ENCODE results near the gene DUSP8. TPM values are rescaled to one million over a fixed set of nuclear protein-coding genes. Genes with fewer than 3 reads are reported as not detected.
"Not testable (repeated sequence)": the region's sequence is repeated elsewhere in the genome, so short reads cannot be mapped to it uniquely, and the experiment has no call there.

Gene DUSP8
- total RNA-seq, 2 experiments from 2014 or later, result 83.9 to 91.2 TPM

DNA sequence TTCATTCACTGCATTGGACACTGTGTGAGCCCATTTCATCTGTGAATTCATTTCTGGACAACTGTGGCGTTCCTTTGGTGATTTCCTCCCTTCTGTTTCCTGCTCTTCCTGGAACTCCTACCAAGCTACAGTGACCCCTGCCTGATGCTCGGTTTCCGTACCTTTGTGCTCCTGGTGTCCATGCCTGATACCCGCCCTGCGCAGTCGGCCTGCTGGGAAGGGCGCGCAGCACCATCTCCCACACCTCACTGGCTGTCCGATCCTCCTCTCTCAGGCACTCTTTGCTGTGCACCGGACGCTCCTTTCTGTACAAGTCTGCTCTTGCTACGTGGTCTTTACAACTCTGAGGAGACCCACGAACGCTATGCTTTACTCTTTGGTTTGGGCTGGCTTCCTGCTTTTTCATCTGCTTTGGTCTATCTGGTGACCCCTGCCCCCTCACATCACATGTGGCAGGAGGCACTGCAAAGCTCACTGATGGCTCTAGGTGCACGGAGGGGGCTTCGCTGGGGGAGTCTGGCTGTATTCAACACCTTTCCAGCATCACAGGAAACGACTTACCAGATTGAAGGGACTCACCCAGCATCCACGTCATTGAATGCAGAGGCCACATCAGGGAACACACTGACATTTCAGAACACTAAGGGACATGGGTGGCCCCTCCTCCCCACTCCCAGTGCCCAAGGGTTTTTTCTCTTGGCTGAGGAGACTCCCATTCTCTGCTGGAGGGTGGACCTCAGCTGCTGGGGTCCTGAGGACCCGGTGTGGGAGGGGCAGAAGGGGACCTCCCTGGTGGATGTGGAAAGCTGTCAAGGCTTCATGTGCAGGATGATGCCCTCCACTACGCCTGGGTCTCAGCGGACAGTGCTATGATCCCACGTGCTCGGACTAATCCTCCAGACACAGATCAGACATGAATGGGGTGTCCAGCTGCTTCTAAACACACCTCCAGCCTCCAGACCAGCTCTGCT is 58.5 kb downstream of the DUSP8 start:
- no peak overlapping the region for H3K4me3 Mint-ChIP-seq
- no peak overlapping the region for H3K27ac ChIP-seq (ENCODE audit: low read depth in 1 of 2, low read length in 2 of 2)
- H3K4me3 ChIP-seq (ENCODE audit: low read length), result no peak overlapping the region
- no peaks in the 10 kb centered on the region for H3K27me3 Mint-ChIP-seq
- H3K4me1 Mint-ChIP-seq (ENCODE audit: low read depth), result peaks cover 65% of the 10 kb centered on the region
- DNase-seq, result no peak
- H3K36me3 ChIP-seq (ENCODE audit: insufficient read depth, low read length), result peaks cover 14% of the 10 kb centered on the region
- no peak for ATAC-seq (ENCODE audit: poor library complexity)
- H3K27ac Mint-ChIP-seq, result peak overlapping the region; percentile 32
- TF ChIP-seq CTCF (IDR thresholded peaks at IDR 0.05), result no peak
- peaks cover 10% of the 10 kb centered on the region for H3K36me3 Mint-ChIP-seq (ENCODE audit: low read depth)
- ChIA-PET POLR2A (no interaction called here), CTCF (interaction anchor here (1.8 kb wide), 1 partner anchor 60 kb away, joined by 9 read pairs; no protein-coding TSS in a partner anchor)
- intact Hi-C loops (cut with DNase I, micrococcal nuclease), result loop anchor here (2.0 to 10.0 kb wide), 3 partner anchors 61 to 669 kb away; partner anchors contain the start of genes POLR2L (in 1 of the 2) and TSPAN4 (in 1 of the 2)
- no peaks in the 10 kb centered on the region for H3K9me3 Mint-ChIP-seq
- no peaks in the 10 kb centered on the region for H3K9me3 ChIP-seq (ENCODE audit: control insufficient read depth in 1 of 2, insufficient read depth in 1 of 2, low read length in 2 of 2)
- H3K27me3 ChIP-seq (ENCODE audit: control insufficient read depth in 1 of 2, insufficient read depth in 2 of 2, low read length in 2 of 2), result no peaks in the 10 kb centered on the region
- H3K4me1 ChIP-seq (ENCODE audit: insufficient read depth, low read length), result peaks cover 65% of the 10 kb centered on the region

DNA sequence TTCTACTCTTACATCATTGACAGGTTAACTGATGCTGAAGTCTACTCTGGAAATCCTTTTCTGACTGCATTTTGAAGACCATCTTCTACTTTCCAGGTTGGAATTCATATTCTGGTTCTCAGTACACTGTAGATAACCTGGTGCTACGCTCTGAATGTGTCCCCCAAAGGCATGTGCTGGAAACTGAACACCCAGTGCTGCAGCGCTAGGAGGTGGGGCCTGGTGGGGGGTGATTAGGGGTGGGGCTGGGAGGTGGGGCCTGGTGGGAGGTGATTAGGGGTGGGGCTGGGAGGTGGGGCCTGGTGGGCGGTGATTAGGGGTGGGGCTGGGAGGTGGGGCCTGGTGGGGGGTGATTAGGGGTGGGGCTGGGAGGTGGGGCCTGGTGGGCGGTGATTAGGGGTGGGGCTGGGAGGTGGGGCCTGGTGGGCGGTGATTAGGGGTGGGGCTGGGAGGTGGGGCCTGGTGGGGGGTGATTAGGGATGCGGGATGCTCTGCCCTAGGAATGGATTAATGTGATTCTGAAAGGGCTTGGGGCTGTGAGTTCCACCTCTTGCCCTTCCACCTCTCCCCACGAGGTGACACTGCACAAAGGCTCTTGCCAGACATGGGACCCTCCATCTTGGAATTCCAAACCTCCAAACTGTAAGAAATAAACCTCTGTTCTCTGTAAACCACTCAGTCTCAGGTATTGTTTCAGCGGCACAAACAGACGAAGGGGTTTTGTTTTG is 59.4 kb downstream of the DUSP8 start:
- H3K4me3 Mint-ChIP-seq; H3K27ac Mint-ChIP-seq; H3K4me3 ChIP-seq (ENCODE audit: low read length); H3K27ac ChIP-seq (ENCODE audit: low read depth in 1 of 2, low read length in 2 of 2); POLR2A ChIA-PET; CTCF ChIA-PET; H3K36me3 Mint-ChIP-seq (ENCODE audit: low read depth); H3K9me3 Mint-ChIP-seq; H3K27me3 Mint-ChIP-seq; H3K27me3 ChIP-seq (ENCODE audit: control insufficient read depth in 1 of 2, insufficient read depth in 2 of 2, low read length in 2 of 2); H3K9me3 ChIP-seq (ENCODE audit: control insufficient read depth in 1 of 2, insufficient read depth in 1 of 2, low read length in 2 of 2): not testable (repeated sequence)
- peaks cover 66% of the 10 kb centered on the region for H3K4me1 ChIP-seq (ENCODE audit: insufficient read depth, low read length)
- peaks cover 63% of the 10 kb centered on the region for H3K4me1 Mint-ChIP-seq (ENCODE audit: low read depth)
- ATAC-seq (ENCODE audit: poor library complexity), result peak; percentile 41
- peak in 1 of 14 experiments; percentile 46 for DNase-seq
- intact Hi-C loops (cut with DNase I, micrococcal nuclease), result loop anchor here (10.0 kb wide), 2 partner anchors 248 to 668 kb away; partner anchors contain the start of genes POLR2L (in 1 of the 2) and TSPAN4 (in 1 of the 2)
- peaks cover 14% of the 10 kb centered on the region for H3K36me3 ChIP-seq (ENCODE audit: insufficient read depth, low read length)

DNA sequence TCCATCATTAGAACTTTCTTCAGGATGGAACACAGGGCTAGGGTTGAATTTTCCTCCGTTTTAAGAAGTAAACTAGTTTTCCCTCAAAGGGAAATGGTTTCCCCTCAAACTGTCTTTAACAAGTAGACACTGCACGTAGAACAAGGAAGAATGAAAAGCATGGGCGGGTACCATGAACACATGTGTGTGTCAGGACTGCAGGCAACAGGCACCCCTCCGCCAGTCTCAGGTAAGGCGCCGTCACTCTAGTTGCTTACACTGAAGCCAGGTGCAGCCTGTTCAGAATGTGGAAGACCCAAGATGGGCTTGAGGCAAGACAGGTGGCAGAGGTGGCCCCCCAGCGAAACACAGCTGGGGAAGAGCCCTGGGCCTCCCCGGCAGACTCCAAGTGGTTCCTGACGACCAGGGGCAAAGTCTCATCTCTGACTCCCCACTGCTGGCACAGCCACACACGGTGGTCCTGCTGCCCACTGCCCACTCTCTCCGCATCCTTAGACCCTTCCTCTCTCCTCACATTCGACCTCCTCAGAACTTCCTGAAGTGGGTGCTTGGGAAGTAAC is 60.1 kb downstream of the DUSP8 start:
- intact Hi-C loops (cut with DNase I, micrococcal nuclease), result loop anchor here (10.0 kb wide), 2 partner anchors 247 to 667 kb away; partner anchors contain the start of genes POLR2L (in 1 of the 2) and TSPAN4 (in 1 of the 2)
- H3K27ac Mint-ChIP-seq, result peak overlapping the region; percentile 39
- no peak for ATAC-seq (ENCODE audit: poor library complexity)
- H3K4me3 ChIP-seq (ENCODE audit: low read length), result no peak overlapping the region
- H3K4me1 ChIP-seq (ENCODE audit: insufficient read depth, low read length), result peaks cover 66% of the 10 kb centered on the region
- DNase-seq, result no peak
- ChIA-PET POLR2A (no interaction called here), CTCF (interaction anchor here (2.0 kb wide), 1 partner anchor 63 kb away, joined by 5 read pairs; no protein-coding TSS in a partner anchor)
- peaks cover 59% of the 10 kb centered on the region for H3K4me1 Mint-ChIP-seq (ENCODE audit: low read depth)
- H3K9me3 ChIP-seq (ENCODE audit: control insufficient read depth in 1 of 2, insufficient read depth in 1 of 2, low read length in 2 of 2), result no peaks in the 10 kb centered on the region
- no peaks in the 10 kb centered on the region for H3K27me3 ChIP-seq (ENCODE audit: control insufficient read depth in 1 of 2, insufficient read depth in 2 of 2, low read length in 2 of 2)
- H3K27ac ChIP-seq (ENCODE audit: low read depth in 1 of 2, low read length in 2 of 2), result no peak overlapping the region
- H3K4me3 Mint-ChIP-seq, result no peak overlapping the region
- peaks cover 14% of the 10 kb centered on the region for H3K36me3 ChIP-seq (ENCODE audit: insufficient read depth, low read length)
- no peaks in the 10 kb centered on the region for H3K27me3 Mint-ChIP-seq
- peaks cover 10% of the 10 kb centered on the region for H3K36me3 Mint-ChIP-seq (ENCODE audit: low read depth)
- no peak for TF ChIP-seq CTCF (IDR thresholded peaks at IDR 0.05)
- H3K9me3 Mint-ChIP-seq, result no peaks in the 10 kb centered on the region
